UCSD-AML1 (cell line): ENCODE results near the gene RABGAP1L.

Experiments
- DNase-seq: peaks from one replicate; lab custom pipeline; 2025; ENCODE audit not compliant: unreplicated experiment; lab: John Stamatoyannopoulos, UW

The RABGAP1L gene

GRCh38 chr1:174742805-174743653, 583.7 kb downstream of the RABGAP1L start:
- no peak for DNase-seq

- DNase-seq: no peak
Observed at GRCh38 chr1:174743654-174744561, 584.6 kb downstream of the RABGAP1L start.

- no peak for DNase-seq
Observed at GRCh38 chr1:174744886-174745285, 585.6 kb downstream of the RABGAP1L start.

GRCh38 chr1:174746024-174746808, 586.9 kb downstream of the RABGAP1L start:
- no peak for DNase-seq

GRCh38 chr1:174747613-174748012, 588.3 kb downstream of the RABGAP1L start:
- DNase-seq: no peak

- DNase-seq: no peak
Observed at GRCh38 chr1:174748586-174748985, 589.3 kb downstream of the RABGAP1L start.

GRCh38 chr1:174753131-174753530, 593.8 kb downstream of the RABGAP1L start:
- no peak for DNase-seq

GRCh38 chr1:174761335-174761734, 602.0 kb downstream of the RABGAP1L start:
- DNase-seq: no peak

GRCh38 chr1:174761901-174762585, 602.7 kb downstream of the RABGAP1L start:
- no peak for DNase-seq

GRCh38 chr1:174764191-174764590, 604.9 kb downstream of the RABGAP1L start:
- no peak for DNase-seq

GRCh38 chr1:174766727-174767126, 607.4 kb downstream of the RABGAP1L start:
- no peak for DNase-seq

- no peak for DNase-seq
Observed at GRCh38 chr1:174768516-174768915, 609.2 kb downstream of the RABGAP1L start.

- DNase-seq: no peak
Observed at GRCh38 chr1:174768949-174769348, 609.6 kb downstream of the RABGAP1L start.

GRCh38 chr1:174769961-174770549, 610.7 kb downstream of the RABGAP1L start:
- DNase-seq: no peak

GRCh38 chr1:174775621-174776020, 616.3 kb downstream of the RABGAP1L start:
- DNase-seq: no peak

- no peak for DNase-seq
Observed at GRCh38 chr1:174777262-174777661, 617.9 kb downstream of the RABGAP1L start.

- DNase-seq: no peak
Observed at GRCh38 chr1:174785510-174785909, 626.2 kb downstream of the RABGAP1L start.

- no peak for DNase-seq
Observed at GRCh38 chr1:174786358-174786757, 627.0 kb downstream of the RABGAP1L start.

GRCh38 chr1:174786760-174787159, 627.4 kb downstream of the RABGAP1L start:
- DNase-seq: no peak

- peak; percentile 14 for DNase-seq
Observed at GRCh38 chr1:174788981-174789380, 629.7 kb downstream of the RABGAP1L start.
